Neural progenitor cell (in vitro differentiated cells): ENCODE data around the gene CCDC117.
A peak's percentile ranks its signal among the peaks of the same experiment; 100 is the strongest.

Experiments used
- CTCF ChIP-seq: fragments of 200-600 bp; sonication (generic); IDR thresholded peaks from 2 replicates; pipeline ENCODE4 v1.5.1; 2017; ENCODE audit warnings: antibody characterized with exemption, mild to moderate bottlenecking
- EZH2 ChIP-seq: fragments of 200-600 bp; sonication (generic); IDR thresholded peaks from 2 replicates; pipeline ENCODE4 v1.6.1; 2017; ENCODE audit warnings: antibody characterized with exemption, mild to moderate bottlenecking, moderate library complexity
- EZH2phosphoT487 ChIP-seq: fragments of 200-600 bp; sonication (generic); IDR thresholded peaks from 2 replicates; pipeline ENCODE4 v1.6.1; 2017; ENCODE audit warnings: antibody characterized with exemption

DNA sequence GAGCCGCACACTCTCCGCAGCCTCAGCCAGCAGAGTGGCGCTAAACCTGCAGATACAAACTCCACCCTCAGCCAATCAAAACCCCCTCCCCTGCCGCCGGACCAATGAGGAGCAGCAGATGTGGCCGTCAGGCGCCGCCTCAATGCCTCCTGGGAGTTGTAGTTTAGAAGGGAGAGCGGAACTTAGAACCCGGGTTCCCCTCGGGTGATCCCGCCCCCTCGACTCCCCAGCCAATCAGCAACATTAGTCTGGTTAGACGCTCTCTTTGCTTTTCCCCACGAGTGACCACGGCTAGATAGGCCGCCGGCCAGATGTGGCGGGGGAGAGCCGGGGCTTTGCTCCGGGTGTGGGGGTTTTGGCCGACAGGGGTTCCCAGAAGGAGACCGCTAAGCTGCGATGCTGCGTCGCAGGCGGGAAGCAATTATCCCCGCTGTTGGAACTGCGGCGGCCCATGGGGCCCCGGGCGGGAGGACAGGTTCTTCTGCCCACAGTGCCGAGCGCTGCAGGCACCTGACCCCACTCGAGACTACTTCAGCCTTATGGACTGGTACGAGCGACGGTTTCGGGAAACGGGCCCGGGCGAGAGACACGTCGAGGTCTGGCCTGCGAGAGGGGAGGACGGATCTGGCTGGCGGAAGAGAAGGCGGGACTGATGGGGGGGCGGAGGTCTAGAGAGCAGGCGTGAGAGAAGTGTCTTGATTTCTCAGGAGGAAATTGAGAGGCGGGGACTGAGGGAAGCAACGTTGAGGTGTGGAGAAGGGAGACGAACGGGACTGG, 30.5 kb upstream of the CCDC117 start, which contains the start of the genes CHEK2 and HSCB:
- no peak for TF ChIP-seq EZH2
- TF ChIP-seq CTCF: peak; percentile 40
- TF ChIP-seq EZH2phosphoT487: no peak
